ENCODE results near the gene C1QB. TPM values are rescaled to one million over a fixed set of nuclear protein-coding genes. Genes with fewer than 3 reads are reported as not detected.
"Not testable (repeated sequence)": the region's sequence is repeated elsewhere in the genome, so short reads cannot be mapped to it uniquely, and the experiment has no call there.

The C1QB gene
- total and polyA plus RNA-seq, 2 of the 4 experiments (the other 2 are of a cell fraction): not detected

DNA sequence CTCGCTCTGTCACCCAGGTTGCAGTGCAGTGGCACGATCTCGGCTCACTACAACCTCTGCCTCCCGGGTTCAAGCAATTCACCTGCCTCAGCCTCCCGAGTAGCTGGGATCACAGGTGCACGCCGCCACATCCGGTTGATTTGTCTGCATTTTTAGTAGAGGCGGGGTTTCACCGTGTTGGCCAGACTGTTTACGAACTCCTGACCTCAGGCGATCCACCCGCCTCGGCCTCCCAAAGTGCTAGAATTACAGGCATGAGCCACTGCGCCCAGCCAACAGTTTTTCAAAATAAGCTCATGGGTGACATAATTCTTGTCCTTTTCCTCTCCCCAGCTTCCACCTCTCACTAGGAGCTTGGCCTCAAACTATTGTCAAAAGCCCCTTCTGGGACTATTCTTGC, 23.1 kb downstream of the C1QB start:
- H2BK15ac ChIP-seq (ENCODE audit: low read depth, low read length); H3K9me3 ChIP-seq (ENCODE audit: control insufficient read depth, insufficient read depth, low read length); H4K20me1 ChIP-seq (ENCODE audit: insufficient read depth, low read length); POLR2A ChIA-PET (ENCODE audit: unreplicated experiment); H3K14ac ChIP-seq (replicated peaks; ENCODE audit: low read depth, low read length); ATAC-seq (ENCODE audit: low read depth); dilution Hi-C loops (cut with HindIII; ENCODE audit: low sequenced_read_pairs, unreplicated experiment); H3K4me3 ChIP-seq (ENCODE audit: insufficient read depth, low read depth, low read length); H4K91ac ChIP-seq (ENCODE audit: insufficient read depth, low read depth, low read length); H3K18ac ChIP-seq (ENCODE audit: low read depth, low read length); H3K9me1 ChIP-seq (ENCODE audit: insufficient read depth, low read length); H4K5ac ChIP-seq (ENCODE audit: low read depth, low read length); DNase-seq; H3K4ac ChIP-seq (ENCODE audit: low read depth, low read length); intact Hi-C loops (cut with micrococcal nuclease); H3K79me1 ChIP-seq (ENCODE audit: low read depth in 1 of 2, low read length in 2 of 2); H3K4me1 ChIP-seq (ENCODE audit: control insufficient read depth, insufficient read depth, low read length); H4K8ac ChIP-seq (ENCODE audit: low read depth in 2 of 2, low read length in 2 of 2); H2AFZ ChIP-seq (replicated peaks; ENCODE audit: low read length, poor library complexity); H3K36me3 ChIP-seq (ENCODE audit: control insufficient read depth, insufficient read depth, low read length); H3K9ac ChIP-seq (ENCODE audit: low read depth, low read length); BruUV-seq (replicated peaks); in situ Hi-C loops (cut with MboI; ENCODE audit: low sequenced_read_pairs); H3K27ac ChIP-seq (ENCODE audit: insufficient read depth, low read length); H2BK20ac ChIP-seq (ENCODE audit: low read depth, low read length); H3K4me2 ChIP-seq (ENCODE audit: low read depth, low read length); H2BK5ac ChIP-seq (ENCODE audit: low read depth, low read length, poor library complexity, severe bottlenecking); H2AK5ac ChIP-seq (ENCODE audit: low read depth, low read length); H3K56ac ChIP-seq (ENCODE audit: extremely low read depth, insufficient read depth, low read length); H3K23ac ChIP-seq (ENCODE audit: low read depth, low read length); H2AK9ac ChIP-seq (replicated peaks; ENCODE audit: low read depth, low read length, poor library complexity); H2BK120ac ChIP-seq (ENCODE audit: low read depth, low read length): not testable (repeated sequence)
- H3K27me3 ChIP-seq (ENCODE audit: control insufficient read depth, insufficient read depth, low read length): peaks cover 33% of the 10 kb centered on the region
- CTCF ChIA-PET: interaction anchor here (0.6 to 0.9 kb wide), 2 partner anchors 28 to 98 kb away, joined by 3 to 6 read pairs; no protein-coding TSS in a partner anchor
- 85% methylated on average over 15 of the region's 15 CpGs; no CpG with 5 or more reads in 1 of the 2 experiments for WGBS, 2 experiments (ENCODE audit: extremely low coverage in 2 of 2, insufficient read length in 1 of 2)
